CD14-positive monocyte (primary cell): ENCODE measurements around the gene ZNF584. TPM values are rescaled to one million over a fixed set of nuclear protein-coding genes. Genes with fewer than 3 reads are reported as not detected.

Experiments
- DNase-seq, 3 donors: peaks; one replicate each; pipeline ENCODE4 v3.0.0-alpha.2; 2011 to 2022
- H2AFZ ChIP-seq: 2 replicates; pipeline ENCODE4 v1.6.0; 2012; ENCODE audit warnings: mild to moderate bottlenecking, low read depth, low read length, inconsistent platforms; ENCODE audit not compliant: insufficient read depth, poor library complexity, severe bottlenecking
- H3K27ac ChIP-seq, 2 donors: 1 replicate in 1 of 2; 2 replicates in 1 of 2; pipeline ENCODE4 v1.5.1; 2012 to 2013; ENCODE audit warnings: low read length in 2 of 2, control low read depth in 1 of 2, inconsistent platforms in 1 of 2, low read depth in 1 of 2, mild to moderate bottlenecking in 1 of 2
- H3K27me3 ChIP-seq, 2 donors: one replicate each; pipeline versions ENCODE4 v1.6.0 to v1.6.1; 2011 to 2013; ENCODE audit warnings: low read length in 2 of 2; ENCODE audit not compliant: control insufficient read depth in 2 of 2, insufficient read depth in 2 of 2
- H3K36me3 ChIP-seq, 2 donors: replicated peaks in 1 of 2; 1 replicate in 1 of 2; 2 replicates in 1 of 2; pipeline versions ENCODE4 v1.5.1 to v1.6.1; 2012 to 2013; ENCODE audit warnings: low read length in 2 of 2, control low read depth in 1 of 2, inconsistent platforms in 1 of 2, mild to moderate bottlenecking in 1 of 2; ENCODE audit not compliant: insufficient read depth in 2 of 2, control insufficient read depth in 1 of 2
- H3K4me1 ChIP-seq, 2 donors: 1 replicate in 1 of 2; 2 replicates in 1 of 2; pipeline versions ENCODE4 v1.5.1 to v1.6.1; 2012 to 2013; ENCODE audit warnings: low read length in 2 of 2, control low read depth in 1 of 2, inconsistent platforms in 1 of 2, mild to moderate bottlenecking in 1 of 2, moderate library complexity in 1 of 2; ENCODE audit not compliant: insufficient read depth in 2 of 2, control insufficient read depth in 1 of 2
- H3K4me2 ChIP-seq: replicated peaks from 2 replicates; pipeline ENCODE3; 2012; ENCODE audit warnings: low read length, moderate library complexity, mild to moderate bottlenecking; ENCODE audit not compliant: poor library complexity, severe bottlenecking; ENCODE audit errors: extremely low read depth
- H3K4me3 ChIP-seq, 3 experiments: fragments of 200-600 bp in 1 of 3; sonication (generic) in 1 of 3; replicated peaks in 1 of 3; 1 replicate in 2 of 3; 2 replicates in 1 of 3; pipeline ENCODE4 v1.5.1; 2011 to 2013; ENCODE audit warnings: low read length in 3 of 3, mild to moderate bottlenecking in 3 of 3, control low read depth in 2 of 3, low read depth in 2 of 3, inconsistent platforms in 1 of 3, moderate library complexity in 1 of 3
- H3K79me2 ChIP-seq: 2 replicates; pipeline ENCODE4 v1.6.0; 2012; ENCODE audit warnings: mild to moderate bottlenecking, control low read depth, inconsistent platforms, low read length, moderate library complexity; ENCODE audit not compliant: insufficient read depth
- H3K9ac ChIP-seq: 2 replicates; pipeline ENCODE4 v1.6.0; 2017; ENCODE audit warnings: low read length, mild to moderate bottlenecking; ENCODE audit not compliant: insufficient read depth, poor library complexity, severe bottlenecking
- H3K9me3 ChIP-seq, 2 donors: replicated peaks in 1 of 2; 1 replicate in 1 of 2; 2 replicates in 1 of 2; pipeline versions ENCODE4 v1.5.1 to v1.6.1; 2012 to 2013; ENCODE audit warnings: low read length in 2 of 2, control low read depth in 1 of 2; ENCODE audit not compliant: control insufficient read depth in 1 of 2, insufficient read depth in 1 of 2
- H4K20me1 ChIP-seq: 2 replicates; pipeline ENCODE4 v1.6.0; 2012; ENCODE audit warnings: mild to moderate bottlenecking, low read length, control low read depth, moderate library complexity; ENCODE audit not compliant: insufficient read depth
- H3K27ac Mint-ChIP-seq, 7 donors: one replicate each; pipeline ENCODE4 v1.8.0; 2020; ENCODE audit warnings: mild to moderate bottlenecking in 7 of 7, mixed read lengths in 7 of 7, moderate library complexity in 6 of 7, inconsistent platforms in 2 of 7
- H3K27me3 Mint-ChIP-seq, 3 donors: one replicate each; pipeline ENCODE4 v1.8.0; 2021 to 2022; ENCODE audit warnings: low read depth in 3 of 3, mild to moderate bottlenecking in 3 of 3, mixed read lengths in 3 of 3, moderate library complexity in 3 of 3, inconsistent platforms in 1 of 3
- H3K36me3 Mint-ChIP-seq, 2 donors: one replicate each; pipeline ENCODE4 v1.8.0; 2020; ENCODE audit warnings: mixed read lengths in 2 of 2, inconsistent platforms in 1 of 2, mild to moderate bottlenecking in 1 of 2
- H3K4me1 Mint-ChIP-seq: one replicate; pipeline ENCODE4 v1.8.0; 2020; ENCODE audit warnings: mild to moderate bottlenecking, mixed read lengths
- H3K4me3 Mint-ChIP-seq, 2 donors: one replicate each; pipeline ENCODE4 v1.8.0; 2020; ENCODE audit warnings: mild to moderate bottlenecking in 2 of 2, mixed read lengths in 2 of 2, moderate library complexity in 1 of 2
- H3K9me3 Mint-ChIP-seq, 7 donors: one replicate each; pipeline ENCODE4 v1.8.0; 2020 to 2022; ENCODE audit warnings: mixed read lengths in 7 of 7, mild to moderate bottlenecking in 6 of 7, moderate library complexity in 6 of 7, inconsistent platforms in 2 of 7
- CTCF ChIP-seq: fragments of 200-600 bp; IDR thresholded peaks from one replicate; pipeline ENCODE4 v1.8.0; 2022; ENCODE audit warnings: antibody characterized with exemption, mild to moderate bottlenecking
- WGBS: methylation state at CpG from one replicate; pipeline ENCODE4 v1.1.5; 2013; ENCODE audit warnings: missing lambda C conversion rate; ENCODE audit not compliant: insufficient coverage; 5-methylcytosine and 5-hydroxymethylcytosine counted together
- intact Hi-C, 2 donors: fragments of 100-400 bp; cut with micrococcal nuclease; formaldehyde crosslinking; loops; one replicate each; pipeline versions ENCODE4 v1.15.0 to v1.15.1; 2023
- polyA plus RNA-seq, 3 donors: library from polyadenylated mRNA; depleted of rRNA in 1 of 3; unstranded in 2 of 3; stranded (reverse) in 1 of 3; fragments of 300-500 nt in 2 of 3; fragments of >200 nt in 1 of 3; fragmentation: Illumina TruSeq in 2 of 3; gene quantifications; 1 replicate in 2 of 3; 2 replicates in 1 of 3; pipeline ENCODE4 v1.2.3, GENCODE V29; 2012 to 2021

The ZNF584 gene
- polyA plus RNA-seq, 3 donors: 1.2 to 3.1 (median 1.7) TPM

GRCh38 chr19:58385313-58385890, 23.0 kb upstream of the ZNF584 start:
- H2AFZ ChIP-seq: peak overlapping the region; percentile 100
- H3K27ac Mint-ChIP-seq: peak overlapping the region in 5 of 7 donors; percentile 9 to 96 (median 95)
- no peaks in the 10 kb centered on the region for H3K9me3 ChIP-seq
- H4K20me1 ChIP-seq: no peaks in the 10 kb centered on the region
- H3K4me3 ChIP-seq: no peak overlapping the region
- WGBS: 95% methylated on average over 8 of the region's 9 CpGs
- H3K27ac ChIP-seq: no peak overlapping the region
- peaks cover 17 to 28% of the 10 kb centered on the region in 2 donors for H3K36me3 Mint-ChIP-seq
- peaks cover 36% of the 10 kb centered on the region for H3K4me1 Mint-ChIP-seq
- H3K4me2 ChIP-seq: peak overlapping the region; percentile 96
- peaks cover 29% of the 10 kb centered on the region for H3K79me2 ChIP-seq
- H3K4me3 Mint-ChIP-seq: peak overlapping the region in 1 of 2 donors; percentile 88
- H3K27me3 Mint-ChIP-seq: peaks cover 0 to 2% (median 0%) of the 10 kb centered on the region in 3 donors
- H3K4me1 ChIP-seq: peaks cover 34 to 42% of the 10 kb centered on the region in 2 donors
- no peak overlapping the region for H3K9ac ChIP-seq
- peaks cover 0 to 3% (median 0%) of the 10 kb centered on the region in 7 donors for H3K9me3 Mint-ChIP-seq
- peaks cover 7 to 13% of the 10 kb centered on the region in 2 donors for H3K36me3 ChIP-seq
- intact Hi-C loops: no loop called here
- DNase-seq: no peak
- no peaks in the 10 kb centered on the region for H3K27me3 ChIP-seq
- TF ChIP-seq CTCF: no peak

GRCh38 chr19:58385891-58386575, 22.4 kb upstream of the ZNF584 start:
- Histone ChIP-seq H3K79me2 (peaks cover 32% of the 10 kb centered on the region), H3K4me1 (peaks cover 33 to 41% of the 10 kb centered on the region in 2 donors), H2AFZ (peak overlapping the region; percentile 100), H3K4me3 (peak overlapping the region; percentile 35 to 87 (median 84)), H4K20me1 (no peaks in the 10 kb centered on the region), H3K27me3 (no peaks in the 10 kb centered on the region), H3K27ac (peak overlapping the region; percentile 96 to 98), H3K9me3 (no peaks in the 10 kb centered on the region), H3K4me2 (peak overlapping the region; percentile 96), H3K36me3 (peaks cover 13 to 20% of the 10 kb centered on the region in 2 donors), H3K9ac (peak overlapping the region; percentile 91)
- H3K4me1 Mint-ChIP-seq: peaks cover 36% of the 10 kb centered on the region
- peak overlapping the region; percentile 92 to 97 (median 96) for H3K27ac Mint-ChIP-seq
- intact Hi-C loops: loop anchor here in 1 of 2 donors (2.0 kb wide), 1 partner anchor 81 kb away; the partner anchor contains the start of gene ERVK3-1
- WGBS: 0% methylated on average over 28 of the region's 36 CpGs
- DNase-seq: no peak
- peaks cover 0 to 3% (median 0%) of the 10 kb centered on the region in 7 donors for H3K9me3 Mint-ChIP-seq
- TF ChIP-seq CTCF: no peak
- peaks cover 0 to 2% (median 0%) of the 10 kb centered on the region in 3 donors for H3K27me3 Mint-ChIP-seq
- H3K36me3 Mint-ChIP-seq: peaks cover 23 to 34% of the 10 kb centered on the region in 2 donors
- H3K4me3 Mint-ChIP-seq: peak overlapping the region; percentile 88 to 91
